K562 (cell line): ENCODE data around the gene TMEM87A. TPM values are rescaled to one million over a fixed set of nuclear protein-coding genes. Genes with fewer than 3 reads are reported as not detected.

Source experiments
- ATF2 ChIP-seq: sonication (generic); formaldehyde crosslinking; IDR thresholded peaks from 2 replicates; pipeline ENCODE4 v1.8.1; 2022; ENCODE audit warnings: missing genetic modification reagents
- ATF4 ChIP-seq: fragments of 450-650 bp; formaldehyde crosslinking; IDR thresholded peaks from 2 replicates; pipeline ENCODE4 v1.4.0; 2022; ENCODE audit warnings: mild to moderate bottlenecking, moderate library complexity
- CREB3 ChIP-seq: fragments of 450-650 bp; conservative IDR thresholded peaks from 2 replicates; pipeline ENCODE4 v1.6.1; 2016; ENCODE audit warnings: missing genetic modification characterization, low read depth, mild to moderate bottlenecking, missing compliant biosample characterization, moderate library complexity
- HNRNPL ChIP-seq: fragments of 200-400 bp; formaldehyde crosslinking; IDR thresholded peaks from 2 replicates; pipeline ENCODE4 v1.6.1; 2017; ENCODE audit warnings: low read depth, mild to moderate bottlenecking, low read length
- KDM4B ChIP-seq, 2 experiments: fragments of 450-650 bp in 1 of 2; sonication (generic) in 1 of 2; IDR thresholded peaks; 2 replicates each; pipeline ENCODE4 v1.6.1; 2016 to 2017; ENCODE audit warnings: borderline replicate concordance in 2 of 2, antibody characterized with exemption in 1 of 2, low read depth in 1 of 2, mild to moderate bottlenecking in 1 of 2
- NFE2L1 ChIP-seq: fragments of 450-650 bp; IDR thresholded peaks from 2 replicates; pipeline ENCODE4 v1.6.1; 2016; ENCODE audit warnings: missing genetic modification characterization, low read depth, mild to moderate bottlenecking, missing compliant biosample characterization, moderate library complexity, borderline replicate concordance
- NFRKB ChIP-seq: fragments of 450-650 bp; IDR thresholded peaks from 2 replicates; pipeline ENCODE4 v1.6.1; 2016; ENCODE audit warnings: low read depth
- RBBP5 ChIP-seq: fragments of 200-600 bp; sonication (generic); IDR thresholded peaks from 2 replicates; pipeline ENCODE4 v1.6.1; 2012; ENCODE audit warnings: borderline replicate concordance, mild to moderate bottlenecking, low read length, control low read depth, inconsistent platforms; ENCODE audit not compliant: insufficient read depth, poor library complexity, severe bottlenecking
- RBM15 ChIP-seq: fragments of 200-400 bp; formaldehyde crosslinking; IDR thresholded peaks from 2 replicates; pipeline ENCODE4 v1.6.1; 2018; ENCODE audit warnings: mild to moderate bottlenecking, low read length, moderate library complexity; ENCODE audit not compliant: insufficient read depth
- RFX7 ChIP-seq: fragments of 250-450 bp; sonication (Bioruptor Pico); IDR thresholded peaks from 2 replicates; pipeline ENCODE4 v1.5.1; 2021; ENCODE audit warnings: mild to moderate bottlenecking
- TAF9B ChIP-seq: fragments of 450-650 bp; IDR thresholded peaks from 2 replicates; pipeline ENCODE4 v1.6.1; 2018; ENCODE audit warnings: mild to moderate bottlenecking; ENCODE audit not compliant: partially characterized antibody
- TFE3 ChIP-seq: fragments of 450-650 bp; formaldehyde crosslinking; IDR thresholded peaks from 2 replicates; pipeline ENCODE4 v1.4.0; 2020; ENCODE audit warnings: mild to moderate bottlenecking, mixed read lengths
- THAP7 ChIP-seq: fragments of 250-450 bp; sonication (Bioruptor Pico); IDR thresholded peaks from 2 replicates; pipeline ENCODE4 v1.5.0; 2021
- ZSCAN32 ChIP-seq: fragments of 450-650 bp; formaldehyde crosslinking; IDR thresholded peaks from 2 replicates; pipeline ENCODE4 v1.4.0; 2020; ENCODE audit warnings: mild to moderate bottlenecking, moderate library complexity
- polyA plus RNA-seq, 8 experiments: library from polyadenylated mRNA; depleted of rRNA in 4 of 8; stranded (reverse) in 5 of 8; unstranded in 3 of 8; fragments of >200 nt; fragmentation: Nextera tagmentation in 2 of 8; fragmentation: Illumina TruSeq in 1 of 8; extraction: Ambion mirVana in 2 of 8; extraction: Trizol in 1 of 8; gene quantifications; 2 replicates each; pipeline versions ENCODE4 v1.2.1 to v1.2.3, GENCODE V29; 2011 to 2014; ENCODE audit warnings: inconsistent platforms in 1 of 8, missing spikeins in 1 of 8
- total RNA-seq, 7 experiments: library from RNA; depleted of rRNA in 6 of 7; stranded (reverse); fragments of >200 nt in 6 of 7; fragmentation: Illumina TruSeq in 2 of 7; extraction: Trizol in 2 of 7; gene quantifications; 2 replicates each; pipeline versions ENCODE4 v1.2.1 to v1.2.3, GENCODE V29; 2011 to 2021; ENCODE audit warnings: low replicate concordance in 1 of 7
- TF ChIP-seq, protein P1 (sequence below), 2 experiments: fragments of 150-350 bp in 1 of 2; IDR thresholded peaks; 2 replicates each; pipeline ENCODE4 v1.6.1; 2012 to 2016; ENCODE audit warnings: low read depth in 2 of 2, low read length in 2 of 2, mild to moderate bottlenecking in 1 of 2, moderate library complexity in 1 of 2

The TMEM87A gene
- total and polyA plus RNA-seq, 9 of the 15 experiments (the other 6 are each of a cell fraction or from before 2014, with no cell fraction given): 16.6 to 43.3 (median 29.6) TPM

- TF ChIP-seq NFE2L1 (tag): no peak
- no peak for TF ChIP-seq NFRKB
- TF ChIP-seq RFX7 (CRISPR knock-in tag): no peak
- TF ChIP-seq HNRNPL: no peak
- TF ChIP-seq KDM4B (IDR thresholded peaks at IDR 0.05; ENCODE audit: borderline replicate concordance in 2 of 2, low read depth in 1 of 2): peak in 1 of 2 experiments; percentile 71; a peak in 1 of 4 replicates
- TF ChIP-seq THAP7 (CRISPR knock-in tag): no peak
- peak; percentile 96 for TF ChIP-seq RBBP5
- no peak for TF ChIP-seq CREB3 (tag)
- TF ChIP-seq TAF9B: no peak
- TF ChIP-seq ATF2 (CRISPR knock-in tag): no peak
- TF ChIP-seq ZSCAN32 (CRISPR knock-in tag): peak; percentile 23; the same call in 1 of the 2 replicates
- TF ChIP-seq RBM15: no peak
- no peak for TF ChIP-seq TFE3
- 0 out of 2 replicates have a peak, but pooled peaks have one; percentile 53 for TF ChIP-seq ATF4
- TF ChIP-seq, protein P1, sequence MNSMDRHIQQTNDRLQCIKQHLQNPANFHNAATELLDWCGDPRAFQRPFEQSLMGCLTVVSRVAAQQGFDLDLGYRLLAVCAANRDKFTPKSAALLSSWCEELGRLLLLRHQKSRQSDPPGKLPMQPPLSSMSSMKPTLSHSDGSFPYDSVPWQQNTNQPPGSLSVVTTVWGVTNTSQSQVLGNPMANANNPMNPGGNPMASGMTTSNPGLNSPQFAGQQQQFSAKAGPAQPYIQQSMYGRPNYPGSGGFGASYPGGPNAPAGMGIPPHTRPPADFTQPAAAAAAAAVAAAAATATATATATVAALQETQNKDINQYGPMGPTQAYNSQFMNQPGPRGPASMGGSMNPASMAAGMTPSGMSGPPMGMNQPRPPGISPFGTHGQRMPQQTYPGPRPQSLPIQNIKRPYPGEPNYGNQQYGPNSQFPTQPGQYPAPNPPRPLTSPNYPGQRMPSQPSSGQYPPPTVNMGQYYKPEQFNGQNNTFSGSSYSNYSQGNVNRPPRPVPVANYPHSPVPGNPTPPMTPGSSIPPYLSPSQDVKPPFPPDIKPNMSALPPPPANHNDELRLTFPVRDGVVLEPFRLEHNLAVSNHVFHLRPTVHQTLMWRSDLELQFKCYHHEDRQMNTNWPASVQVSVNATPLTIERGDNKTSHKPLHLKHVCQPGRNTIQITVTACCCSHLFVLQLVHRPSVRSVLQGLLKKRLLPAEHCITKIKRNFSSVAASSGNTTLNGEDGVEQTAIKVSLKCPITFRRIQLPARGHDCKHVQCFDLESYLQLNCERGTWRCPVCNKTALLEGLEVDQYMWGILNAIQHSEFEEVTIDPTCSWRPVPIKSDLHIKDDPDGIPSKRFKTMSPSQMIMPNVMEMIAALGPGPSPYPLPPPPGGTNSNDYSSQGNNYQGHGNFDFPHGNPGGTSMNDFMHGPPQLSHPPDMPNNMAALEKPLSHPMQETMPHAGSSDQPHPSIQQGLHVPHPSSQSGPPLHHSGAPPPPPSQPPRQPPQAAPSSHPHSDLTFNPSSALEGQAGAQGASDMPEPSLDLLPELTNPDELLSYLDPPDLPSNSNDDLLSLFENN (IDR thresholded peaks at IDR 0.05; ENCODE audit: low read depth in 2 of 2, low read length in 2 of 2): peak in 1 of 2 experiments; percentile 69; a peak in 1 of 4 replicates
These were observed 65.3 kb downstream of the TMEM87A start, which contains the start of gene VPS39 (continued) for GRCh38 chr15:42207674-42208579.
